Raji (cell line): ENCODE data around the gene SIRT7.

Experiments
- POLR2A ChIP-seq: IDR thresholded peaks from 2 replicates; pipeline ENCODE4 v1.6.1; 2011; ENCODE audit warnings: low read depth, low read length, control low read depth; ENCODE audit not compliant: insufficient read depth

SIRT7 gene

GRCh38 chr17:81863833-81864768 is 53.9 kb downstream of the SIRT7 start:
- TF ChIP-seq POLR2A = peak; percentile 26; the same call in 1 of the 2 replicates

DNA sequence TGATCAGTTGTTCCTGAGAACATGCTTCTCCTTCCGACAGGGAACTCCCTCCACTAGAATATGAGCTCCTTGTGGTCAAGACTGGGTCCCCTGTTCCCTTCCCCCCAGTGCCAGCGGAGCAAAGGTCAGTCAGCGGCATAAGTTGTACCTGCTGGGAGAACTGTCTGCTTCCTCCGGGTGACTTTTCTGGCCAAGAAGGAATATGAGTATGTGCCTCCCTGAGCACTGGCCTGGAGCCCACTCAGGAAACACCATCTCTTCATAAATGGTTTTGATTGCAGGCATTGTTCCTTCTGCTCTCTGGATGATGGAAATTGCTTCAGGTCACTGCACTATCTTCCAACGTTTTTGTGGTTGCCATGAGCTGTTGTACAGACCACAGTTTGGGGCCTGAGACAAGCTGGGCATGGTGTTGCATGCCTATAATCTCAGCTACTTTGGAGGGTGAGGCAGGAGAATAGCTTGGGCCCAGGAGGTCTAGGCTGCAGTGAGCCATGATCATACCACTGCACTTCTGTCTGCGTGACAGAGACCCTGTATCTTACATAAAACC is 54.8 kb downstream of the SIRT7 start:
- no peak for TF ChIP-seq POLR2A
